ENCODE data around the gene ANKRD22. TPM values are rescaled to one million over a fixed set of nuclear protein-coding genes. Genes with fewer than 3 reads are reported as not detected.

ANKRD22 gene
- total RNA-seq, 1 experiment from 2014 or later: not detected

DNA sequence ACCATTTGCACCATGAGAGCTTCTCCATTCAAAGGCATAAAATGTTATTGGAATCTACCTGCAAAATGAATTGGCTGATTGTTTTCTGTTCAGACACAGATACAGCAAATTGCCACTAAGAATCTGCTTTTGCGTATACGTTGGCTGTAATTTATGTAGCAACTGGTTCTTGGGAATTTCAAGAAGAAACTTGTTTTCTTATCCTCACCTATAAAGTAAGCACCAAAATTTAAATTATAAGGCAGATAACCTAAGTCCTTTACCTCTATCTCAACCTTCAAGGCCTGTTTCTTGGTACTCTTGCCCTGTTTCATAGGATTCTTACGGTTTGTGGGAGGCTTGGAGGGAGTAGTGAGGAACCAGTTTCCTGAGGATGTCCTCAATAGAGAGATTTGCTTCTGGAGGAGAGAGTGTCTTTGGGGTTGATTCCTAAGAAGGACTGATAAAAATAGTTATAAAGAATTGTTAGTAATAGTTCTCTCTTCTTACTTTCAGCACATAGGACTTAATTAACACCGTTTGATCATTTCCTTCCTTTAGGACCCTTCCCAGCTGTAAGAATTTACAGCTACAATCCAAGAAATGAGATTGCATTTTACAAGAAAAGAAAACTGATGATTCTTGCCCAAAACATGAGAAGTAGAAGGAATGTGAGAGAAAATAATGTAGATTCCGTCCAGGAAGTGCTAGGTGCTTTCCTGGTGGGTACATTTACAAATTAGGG, 30.4 kb upstream of the ANKRD22 start:
- Histone ChIP-seq H3K4me3 (peak overlapping the region; percentile 72), H3K36me3 (peaks cover 17% of the 10 kb centered on the region), H3K9me3 (no peaks in the 10 kb centered on the region), H3K27me3 (no peaks in the 10 kb centered on the region)
- no peak for DNase-seq

- Histone ChIP-seq H3K27me3 (no peaks in the 10 kb centered on the region), H3K4me3 (peak overlapping the region; percentile 72), H3K9me3 (no peaks in the 10 kb centered on the region), H3K36me3 (peaks cover 17% of the 10 kb centered on the region)
- DNase-seq: no peak
Measured at GRCh38 chr10:88881320-88881719, 29.7 kb upstream of the ANKRD22 start.

DNA sequence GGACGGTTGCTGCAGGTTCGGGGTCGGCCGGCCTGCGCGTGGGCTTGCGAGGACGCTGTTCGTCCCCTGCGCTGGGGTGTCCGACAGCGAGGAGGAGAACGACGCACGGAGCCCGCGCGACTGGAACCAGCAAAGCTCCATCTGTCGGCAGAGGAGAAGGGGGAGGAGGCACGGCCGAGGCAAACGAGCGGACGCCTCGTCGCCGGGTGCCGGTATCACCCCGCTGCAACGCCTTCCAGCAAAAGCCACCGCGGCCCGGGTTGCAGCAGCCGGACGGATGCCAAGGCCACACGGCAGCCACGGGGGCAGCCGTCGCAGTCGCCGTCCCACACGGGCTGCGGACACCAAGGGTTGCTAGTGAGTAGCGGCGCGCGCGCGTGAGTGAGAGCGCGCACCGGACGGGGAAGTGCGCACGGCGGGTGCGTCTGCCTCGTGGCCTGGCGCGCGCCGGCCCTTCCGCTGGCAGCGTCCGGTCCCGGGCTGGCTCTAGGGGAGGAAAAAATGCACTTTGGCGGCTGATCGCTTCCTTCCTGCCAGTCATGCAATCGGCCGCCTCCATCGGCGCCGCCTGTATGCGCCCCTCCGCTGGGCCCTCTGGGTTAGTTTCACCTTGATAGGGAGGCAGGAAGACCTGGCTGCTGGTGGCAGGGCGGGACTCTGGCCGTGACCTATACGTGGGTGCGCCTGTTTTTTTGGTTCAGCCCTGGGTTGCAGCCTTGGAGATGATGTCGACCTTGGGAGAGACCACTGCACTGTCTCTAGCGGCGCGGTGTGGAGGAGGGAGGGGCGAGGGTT, 28.8 kb upstream of the ANKRD22 start:
- Histone ChIP-seq H3K4me3 (peak overlapping the region; percentile 72), H3K9me3 (no peaks in the 10 kb centered on the region), H3K27me3 (no peaks in the 10 kb centered on the region), H3K36me3 (peaks cover 17% of the 10 kb centered on the region)
- DNase-seq: peak; percentile 91

DNA sequence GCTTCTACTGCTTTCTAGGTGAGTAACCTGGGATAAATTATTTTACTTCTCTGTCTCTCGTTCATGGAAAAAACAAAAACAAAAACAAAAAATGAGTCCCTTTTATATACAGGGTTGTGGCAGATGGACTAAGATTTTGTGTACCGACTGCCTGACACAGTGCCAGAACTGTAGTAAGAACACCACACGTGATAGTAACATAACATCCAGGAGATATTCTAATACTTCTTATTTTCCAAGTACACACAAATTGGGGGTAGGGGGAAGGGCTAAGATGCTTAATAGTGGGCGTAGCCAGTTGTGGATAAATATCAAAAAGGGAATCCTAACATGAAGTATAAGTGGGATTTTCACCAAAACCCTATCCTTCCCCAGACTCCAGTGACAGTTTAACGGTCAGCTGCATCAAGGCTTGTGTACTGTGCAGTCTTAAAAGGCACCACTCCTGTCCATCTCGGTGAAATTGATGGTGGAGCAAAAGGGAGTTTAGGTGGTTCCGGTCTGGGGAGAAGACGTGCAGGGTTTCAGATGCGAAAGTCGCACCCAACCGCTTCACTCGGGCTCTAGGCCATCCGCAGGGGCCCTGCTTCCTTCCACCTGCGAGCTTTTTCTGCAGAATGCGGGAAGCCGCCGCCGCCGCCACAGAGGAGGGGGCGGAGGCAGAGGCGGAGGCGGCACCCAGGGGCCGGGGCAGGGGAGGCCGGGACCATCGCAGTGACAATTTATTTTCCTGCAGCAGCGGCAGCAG, 28.1 kb upstream of the ANKRD22 start, which contains the start of gene STAMBPL1:
Gene STAMBPL1 (plus strand): TSS at position 712 of the 748 bp plus-strand sequence. CDS start 21,464 bp downstream, outside the sequence.
- no peak for DNase-seq
- Histone ChIP-seq H3K4me3 (peak within 1 kb of the TSS; percentile 72), H3K9me3 (no peaks in the 10 kb centered on the region), H3K36me3 (peaks cover 17% of the 10 kb centered on the region), H3K27me3 (no peaks in the 10 kb centered on the region)

- no peak for DNase-seq
- no peak overlapping the region for H3K4me3 ChIP-seq
- no peaks in the 10 kb centered on the region for H3K27me3 ChIP-seq
- H3K36me3 ChIP-seq: peaks cover 3% of the 10 kb centered on the region; the same call in 1 of the 2 replicates
- H3K9me3 ChIP-seq: no peaks in the 10 kb centered on the region
Measured at GRCh38 chr10:88877298-88877697, 25.7 kb upstream of the ANKRD22 start.

DNA sequence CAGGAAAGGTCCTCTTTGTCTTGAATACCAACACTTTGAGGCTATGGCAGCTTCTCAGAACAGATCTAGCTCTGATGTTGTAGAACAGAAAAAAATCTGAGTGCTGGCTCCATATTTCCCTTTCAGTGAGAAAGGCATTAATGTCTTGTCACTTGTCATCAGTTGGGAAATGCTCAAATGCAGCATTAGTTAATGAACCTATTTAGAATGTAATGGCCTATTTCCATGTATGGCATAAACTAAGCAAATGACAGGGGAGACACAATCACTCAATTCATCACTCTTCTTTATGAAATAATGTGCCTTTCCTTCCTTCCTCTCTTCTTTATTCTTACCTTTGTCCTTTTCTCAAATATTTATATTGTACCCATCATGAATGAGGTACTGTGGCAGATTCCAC, 23.4 kb upstream of the ANKRD22 start:
- no peak for DNase-seq
- H3K27me3 ChIP-seq: no peaks in the 10 kb centered on the region
- H3K4me3 ChIP-seq: no peak overlapping the region
- H3K36me3 ChIP-seq: no peaks in the 10 kb centered on the region
- H3K9me3 ChIP-seq: no peaks in the 10 kb centered on the region

DNA sequence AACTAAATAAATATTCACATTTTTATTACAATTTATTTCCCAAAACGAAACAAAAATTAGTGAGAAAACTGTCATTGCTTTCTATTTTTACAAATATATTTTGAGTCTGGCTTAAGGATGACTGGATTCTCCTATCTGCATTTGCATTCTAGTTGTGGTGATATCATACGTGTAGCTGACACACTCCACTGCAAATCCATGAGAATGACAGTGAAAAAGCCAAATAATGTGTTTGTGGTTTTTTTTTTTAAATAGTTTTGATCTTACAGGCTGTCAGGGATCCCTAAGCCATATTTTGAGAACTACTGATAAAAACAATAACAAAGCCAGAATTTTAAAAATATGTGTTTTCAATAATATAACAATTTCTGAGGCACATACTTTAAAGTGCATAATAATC, 22.6 kb upstream of the ANKRD22 start:
- no peaks in the 10 kb centered on the region for H3K36me3 ChIP-seq
- H3K4me3 ChIP-seq: no peak overlapping the region
- no peaks in the 10 kb centered on the region for H3K9me3 ChIP-seq
- no peak for DNase-seq
- no peaks in the 10 kb centered on the region for H3K27me3 ChIP-seq

- Histone ChIP-seq H3K4me3 (no peak overlapping the region), H3K36me3 (no peaks in the 10 kb centered on the region), H3K9me3 (no peaks in the 10 kb centered on the region), H3K27me3 (no peaks in the 10 kb centered on the region)
- DNase-seq: no peak
Measured at GRCh38 chr10:88873757-88874156, 22.1 kb upstream of the ANKRD22 start.

DNA sequence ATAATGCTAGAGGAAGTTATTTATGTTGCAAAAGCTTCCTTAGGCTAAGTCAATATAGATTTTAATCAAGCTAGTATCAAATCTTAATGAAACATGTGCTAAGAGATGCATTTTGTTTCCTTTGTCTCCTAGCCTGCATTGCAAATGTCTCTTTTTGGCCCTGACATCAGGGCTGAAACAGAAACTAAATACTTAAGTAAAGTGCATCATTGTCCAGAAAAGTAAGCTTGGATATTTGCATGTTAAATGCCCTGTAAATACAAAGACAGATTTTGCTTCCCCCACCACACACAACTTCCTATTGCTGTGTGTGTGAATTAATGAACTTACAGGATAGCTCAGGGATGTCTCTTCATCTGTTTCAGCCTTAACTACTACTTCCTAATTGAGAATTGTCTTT, 18.4 kb upstream of the ANKRD22 start:
- Histone ChIP-seq H3K27me3 (no peaks in the 10 kb centered on the region), H3K4me3 (no peak overlapping the region), H3K36me3 (no peaks in the 10 kb centered on the region), H3K9me3 (no peaks in the 10 kb centered on the region)
- no peak for DNase-seq

DNA sequence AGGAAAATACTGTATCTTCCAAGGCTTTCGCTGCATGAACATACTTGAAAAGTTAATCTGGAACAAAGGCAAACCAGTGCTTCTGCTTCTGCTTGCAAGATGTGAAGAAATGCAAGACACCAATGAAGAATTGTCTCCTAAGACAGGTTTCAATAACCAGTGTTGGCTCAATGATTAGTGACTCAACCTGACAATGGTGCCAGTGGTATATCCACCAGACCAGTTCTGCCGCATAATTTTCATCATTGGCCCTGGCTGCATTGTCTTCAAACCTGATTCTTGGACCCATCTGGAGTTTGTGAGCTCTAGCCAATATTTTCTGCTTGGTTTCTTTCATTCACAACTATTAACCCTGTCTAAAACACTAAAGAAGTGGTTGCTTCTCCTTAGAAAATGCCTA, 14.8 kb upstream of the ANKRD22 start:
- Histone ChIP-seq H3K36me3 (no peaks in the 10 kb centered on the region), H3K9me3 (no peaks in the 10 kb centered on the region), H3K27me3 (no peaks in the 10 kb centered on the region), H3K4me3 (no peak overlapping the region)
- DNase-seq: no peak

DNA sequence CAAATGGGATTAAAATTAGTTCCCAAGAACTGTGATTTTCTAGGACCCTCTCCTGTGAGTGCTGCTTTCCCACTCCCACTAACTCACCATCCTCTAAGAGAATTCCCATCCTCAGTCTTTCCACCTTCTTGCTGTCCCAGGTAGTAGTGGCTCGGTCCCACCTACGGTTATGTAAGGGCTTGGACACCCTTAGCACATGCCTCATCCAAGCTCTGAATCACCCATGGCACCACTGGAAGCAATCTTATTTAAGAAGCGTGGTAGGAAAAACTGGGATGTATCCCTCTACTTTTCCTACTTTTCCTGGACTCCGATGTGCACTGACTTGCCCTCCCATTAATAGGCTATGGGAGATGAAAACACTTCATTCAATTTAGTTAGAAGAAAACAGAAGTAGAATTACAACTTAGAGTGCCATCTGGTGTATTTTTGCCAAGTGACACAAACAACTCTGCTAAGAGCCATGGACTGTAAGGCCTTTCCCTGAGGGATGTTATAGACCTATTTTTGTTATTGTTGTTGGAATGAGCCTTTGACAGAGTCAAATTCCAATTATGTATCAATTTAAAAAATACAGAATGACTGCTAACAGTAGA, 13.7 kb upstream of the ANKRD22 start:
- Histone ChIP-seq H3K4me3 (no peak overlapping the region), H3K36me3 (no peaks in the 10 kb centered on the region), H3K27me3 (no peaks in the 10 kb centered on the region), H3K9me3 (no peaks in the 10 kb centered on the region)
- no peak for DNase-seq

GRCh38 chr10:88861036-88861435, 9.4 kb upstream of the ANKRD22 start:
- no peaks in the 10 kb centered on the region for H3K9me3 ChIP-seq
- no peaks in the 10 kb centered on the region for H3K27me3 ChIP-seq
- H3K4me3 ChIP-seq: no peak overlapping the region
- no peaks in the 10 kb centered on the region for H3K36me3 ChIP-seq
- DNase-seq: no peak

DNA sequence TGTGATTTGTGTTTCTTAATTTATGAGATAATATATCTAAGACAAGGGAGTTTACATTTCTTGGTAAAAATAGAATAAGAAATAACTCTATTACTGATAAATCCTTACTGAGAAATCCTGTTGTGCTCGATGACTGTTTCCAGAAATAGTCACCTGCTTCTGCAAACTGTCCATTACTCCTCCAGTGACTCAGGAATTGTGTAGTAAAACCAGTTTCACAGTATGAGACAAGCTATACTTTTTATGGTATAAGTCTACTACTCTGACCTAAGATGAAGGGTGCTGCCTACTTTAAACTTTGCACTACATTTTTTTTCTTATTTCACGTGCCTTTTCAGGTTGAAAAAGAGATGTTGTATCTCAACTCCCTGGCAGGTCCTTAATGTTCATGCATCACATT, 6.8 kb upstream of the ANKRD22 start:
- Histone ChIP-seq H3K36me3 (no peaks in the 10 kb centered on the region), H3K27me3 (no peaks in the 10 kb centered on the region), H3K9me3 (no peaks in the 10 kb centered on the region), H3K4me3 (no peak overlapping the region)
- DNase-seq: no peak

DNA sequence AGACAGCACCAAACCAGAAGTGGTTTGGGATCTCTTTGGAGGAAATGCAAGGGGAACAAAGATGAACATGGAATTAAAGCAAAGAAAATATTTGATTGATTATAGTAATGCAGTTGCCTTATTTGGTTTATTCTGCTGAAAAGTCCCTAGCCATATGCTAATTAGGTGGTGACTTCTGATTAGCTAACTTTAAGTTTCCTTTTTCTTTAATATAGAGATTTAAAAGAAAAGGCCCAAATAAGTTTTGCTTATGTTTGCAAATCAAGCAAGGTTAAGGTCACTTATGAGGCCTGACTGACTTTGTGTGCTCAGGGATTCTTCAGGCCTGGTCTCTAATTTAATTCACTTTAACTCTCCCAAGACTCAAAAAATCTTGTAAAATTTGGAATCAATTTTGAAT, 6.2 kb upstream of the ANKRD22 start:
- Histone ChIP-seq H3K36me3 (no peaks in the 10 kb centered on the region), H3K9me3 (no peaks in the 10 kb centered on the region), H3K27me3 (no peaks in the 10 kb centered on the region), H3K4me3 (no peak overlapping the region)
- no peak for DNase-seq

DNA sequence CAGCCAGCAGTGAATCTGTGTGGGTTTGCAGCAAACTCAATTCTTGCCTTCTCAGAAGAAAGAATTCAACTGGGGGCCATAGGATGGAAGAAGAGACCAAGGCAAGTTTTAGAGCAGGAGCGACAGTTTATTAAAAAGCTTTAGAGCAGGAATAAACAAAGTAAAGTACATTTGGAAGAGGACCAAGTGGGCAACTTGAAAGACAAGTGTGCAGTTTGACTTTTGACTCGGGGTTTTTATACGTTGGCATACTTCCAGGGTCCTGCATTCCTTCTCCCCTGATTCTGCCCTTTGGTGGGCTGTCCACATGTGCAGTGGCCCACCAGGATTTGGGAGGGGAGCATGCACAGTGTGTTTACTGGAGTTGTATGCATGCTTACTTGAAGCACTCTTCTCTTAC, 3.0 kb upstream of the ANKRD22 start:
- H3K36me3 ChIP-seq: no peaks in the 10 kb centered on the region
- DNase-seq: no peak
- no peak overlapping the region for H3K4me3 ChIP-seq
- no peaks in the 10 kb centered on the region for H3K27me3 ChIP-seq
- H3K9me3 ChIP-seq: no peaks in the 10 kb centered on the region

DNA sequence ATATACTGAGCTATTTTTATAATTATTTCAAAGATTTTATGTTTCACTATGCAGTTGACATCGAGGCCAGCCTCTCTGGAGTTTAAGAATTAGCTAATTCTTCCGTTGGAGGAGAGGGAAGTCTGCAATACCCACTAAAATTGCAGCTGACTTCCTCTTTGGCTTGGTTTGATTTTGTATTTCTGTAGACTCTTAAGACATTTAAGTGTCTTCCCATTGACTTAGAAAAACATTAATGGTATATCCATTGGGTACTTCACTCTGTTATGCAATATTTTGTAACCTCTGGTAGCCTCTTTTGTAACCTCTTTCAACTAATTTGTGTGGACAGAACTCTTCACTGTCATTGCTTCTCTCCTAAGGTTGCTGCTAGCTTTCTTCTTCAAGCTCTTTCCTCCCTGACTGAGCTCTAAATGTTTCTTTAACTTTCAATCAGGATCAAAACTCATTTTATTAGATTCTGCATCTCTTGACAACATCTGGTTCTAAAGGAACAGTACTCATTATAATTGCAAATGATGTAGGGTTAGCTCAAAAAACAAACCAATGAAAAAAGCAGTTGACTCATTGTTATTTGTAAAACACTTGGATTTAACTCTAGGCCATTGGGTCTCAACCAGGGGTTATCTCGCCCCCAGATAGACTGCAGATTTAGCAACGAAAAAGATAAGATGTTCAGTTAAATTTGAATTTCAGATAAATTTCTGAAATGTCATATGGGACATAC, 1.7 kb upstream of the ANKRD22 start:
- H3K4me3 ChIP-seq: no peak overlapping the region
- no peaks in the 10 kb centered on the region for H3K9me3 ChIP-seq
- no peaks in the 10 kb centered on the region for H3K27me3 ChIP-seq
- no peak for DNase-seq
- H3K36me3 ChIP-seq: no peaks in the 10 kb centered on the region

Data from MG63 (cell line).